ENCODE measurements around the gene CAMSAP2. TPM values are rescaled to one million over a fixed set of nuclear protein-coding genes. Genes with fewer than 3 reads are reported as not detected.

Gene CAMSAP2
- total and polyA plus RNA-seq, 2 of the 8 experiments (the other 6 are each of a cell fraction or from before 2014, with no cell fraction given): 4.2 to 27.6 TPM

GRCh38 chr1:200733907-200734306 is 4.8 kb upstream of the CAMSAP2 start:
- Histone ChIP-seq H4K91ac (replicated peaks; ENCODE audit: insufficient read length, low read length) (no peak overlapping the region), H3K4me2 (ENCODE audit: insufficient read depth in 1 of 2, low read depth in 2 of 2, low read length in 2 of 2) (no peak overlapping the region), H3K14ac (ENCODE audit: insufficient read length) (no peak overlapping the region), H3K4me3 (ENCODE audit: extremely low read depth in 1 of 4, insufficient read depth in 2 of 4, low read depth in 3 of 4, low read length in 4 of 4) (no peak overlapping the region), H4K5ac (ENCODE audit: insufficient read length, low read depth, low read length) (no peak overlapping the region), H3K27ac (ENCODE audit: low read depth, low read length) (no peak overlapping the region), H2BK20ac (ENCODE audit: low read length) (no peak overlapping the region), H4K8ac (ENCODE audit: extremely low read depth, insufficient read depth, low read length) (no peak overlapping the region), H4K20me1 (replicated peaks in 1 of 2; ENCODE audit: control insufficient read depth in 1 of 2, insufficient read depth in 2 of 2, low read length in 2 of 2) (no peaks in the 10 kb centered on the region), H3K23me2 (ENCODE audit: low read depth, low read length) (peaks cover 4% of the 10 kb centered on the region), H3K27me3 (replicated peaks in 1 of 4; ENCODE audit: control insufficient read depth in 3 of 4, extremely low read depth in 1 of 4, insufficient read depth in 3 of 4, low read length in 3 of 4) (peaks cover 0 to 3% (median 1%) of the 10 kb centered on the region in 4 experiments; a peak in 3 of 7 replicates), H3K18ac (ENCODE audit: extremely low read depth, low read length) (no peak overlapping the region), H3K9ac (replicated peaks in 1 of 4; ENCODE audit: extremely low read depth in 1 of 4, low read depth in 3 of 4, low read length in 3 of 4) (no peak overlapping the region), H2AK5ac (ENCODE audit: low read depth, low read length) (no peak overlapping the region), H3K4ac (replicated peaks; ENCODE audit: insufficient read length, low read depth, low read length) (no peak overlapping the region), H3K36me3 (ENCODE audit: control insufficient read depth in 2 of 4, insufficient read depth in 4 of 4, low read length in 3 of 4) (no peaks in the 10 kb centered on the region), H3K4me1 (replicated peaks in 1 of 4; ENCODE audit: control insufficient read depth in 3 of 4, insufficient read depth in 4 of 4, low read length in 3 of 4) (peaks cover 0 to 7% (median 3%) of the 10 kb centered on the region in 4 experiments; a peak in 4 of 7 replicates), H3K79me1 (ENCODE audit: low read depth, low read length) (no peaks in the 10 kb centered on the region), H3K9me3 (ENCODE audit: insufficient read depth in 2 of 2, low read depth in 1 of 2, low read length in 1 of 2) (no peaks in the 10 kb centered on the region), H3K23ac (ENCODE audit: insufficient read length) (no peak overlapping the region), H2BK5ac (ENCODE audit: low read depth, low read length) (no peak overlapping the region), H2BK120ac (replicated peaks; ENCODE audit: low read depth, low read length) (no peak overlapping the region), H2AFZ (ENCODE audit: low read length) (no peak overlapping the region), H2BK15ac (ENCODE audit: low read length) (no peak overlapping the region), H3K56ac (replicated peaks; ENCODE audit: insufficient read length, low read depth, low read length) (no peak overlapping the region), H2BK12ac (ENCODE audit: low read depth, low read length) (no peak overlapping the region), H3K79me2 (ENCODE audit: control insufficient read depth in 1 of 2, insufficient read depth in 2 of 2, low read length in 2 of 2) (no peaks in the 10 kb centered on the region)
- TF ChIP-seq NRF1 (IDR thresholded peaks at IDR 0.05; ENCODE audit: low read depth, low read length) (no peak), ATF3 (IDR thresholded peaks at IDR 0.05; ENCODE audit: insufficient read depth, low read depth, low read length) (no peak), CREB1 (IDR thresholded peaks at IDR 0.05) (no peak)
- no peak for DNase-seq (ENCODE audit: low read depth in 1 of 2, low spot score in 2 of 2)
- no peak for FAIRE-seq
- CTCF ChIA-PET (ENCODE audit: partially characterized antibody): no interaction called here
- 88% methylated on average over 6 of the region's 6 CpGs; no CpG with 5 or more reads in 1 of the 2 experiments for whole genome bisulfite sequencing, 2 experiments (ENCODE audit: extremely low coverage in 1 of 2, insufficient coverage in 1 of 2, insufficient read length in 1 of 2, insufficient replicate concordance in 2 of 2, low coverage in 1 of 2, low lambda C conversion rate in 2 of 2, missing lambda C conversion rate in 1 of 2)
- POLR2A ChIA-PET (ENCODE audit: partially characterized antibody): interaction anchor here (1.4 kb wide), 1 partner anchor 65 kb away, joined by 5 read pairs; no protein-coding TSS in a partner anchor
